B cell (primary cell): ENCODE measurements around the gene INSC. TPM values are rescaled to one million over a fixed set of nuclear protein-coding genes. Genes with fewer than 3 reads are reported as not detected.
A peak's percentile ranks its signal among the peaks of the same experiment; 100 is the strongest.

ENCODE experiments used
- ATAC-seq: fragments of 200-7000 bp; cut with Tn5 transposase; one replicate; pipeline ENCODE4 v1.10.0; 2021; ENCODE audit warnings: low read depth, mild to moderate bottlenecking, moderate number of reproducible peaks, moderate library complexity
- CTCF ChIA-PET: fragments of 350-600 bp; sonication (Branson Sonifier 250); formaldehyde crosslinking; loops from one replicate; lab custom pipeline; 2021; ENCODE audit warnings: antibody characterized with exemption, inconsistent platforms; lab: Charles Lee
- POLR2A ChIA-PET: fragments of 350-600 bp; sonication (Branson Sonifier 250); formaldehyde crosslinking; loops from one replicate; lab custom pipeline; 2021; ENCODE audit warnings: antibody characterized with exemption; lab: Charles Lee
- DNase-seq: peaks from one replicate; pipeline ENCODE4 v3.0.0; 2013
- H2AFZ ChIP-seq: 2 replicates; pipeline ENCODE4 v1.6.1; 2012; ENCODE audit warnings: mild to moderate bottlenecking, low read depth, low read length; ENCODE audit not compliant: insufficient read depth, poor library complexity, severe bottlenecking
- H3K27ac ChIP-seq, 2 donors: 1 replicate in 1 of 2; 2 replicates in 1 of 2; pipeline ENCODE4 v1.5.1; 2012 to 2013; ENCODE audit warnings: low read length in 2 of 2, mild to moderate bottlenecking in 2 of 2, moderate library complexity in 1 of 2
- H3K27me3 ChIP-seq, 4 experiments: fragments of 200-600 bp in 1 of 4; sonication (generic) in 1 of 4; replicated peaks in 1 of 4; 1 replicate in 2 of 4; 2 replicates in 2 of 4; pipeline versions ENCODE4 v1.6.1 to v1.7.0; 2013 to 2016; ENCODE audit warnings: low read length in 3 of 4, mild to moderate bottlenecking in 2 of 4, mixed read lengths in 1 of 4, moderate library complexity in 1 of 4; ENCODE audit not compliant: insufficient read depth in 4 of 4, control insufficient read depth in 3 of 4; ENCODE audit errors: control extremely low read depth in 1 of 4
- H3K36me3 ChIP-seq, 2 experiments: replicated peaks in 1 of 2; 1 replicate in 1 of 2; 2 replicates in 1 of 2; pipeline versions ENCODE4 v1.6.1 to v1.7.1; 2013; ENCODE audit warnings: low read length in 1 of 2; ENCODE audit not compliant: insufficient read depth in 2 of 2, control insufficient read depth in 1 of 2; ENCODE audit errors: control extremely low read depth in 1 of 2, extremely low read depth in 1 of 2
- H3K4me1 ChIP-seq, 2 donors: fragments of 200-600 bp in 1 of 2; sonication (generic) in 1 of 2; 1 replicate in 1 of 2; 2 replicates in 1 of 2; pipeline versions ENCODE4 v1.5.1 to v1.6.1; 2013 to 2017; ENCODE audit warnings: low read length in 2 of 2; ENCODE audit not compliant: control insufficient read depth in 2 of 2, insufficient read depth in 2 of 2
- H3K4me2 ChIP-seq: replicated peaks from 2 replicates; pipeline ENCODE3; 2012; ENCODE audit warnings: mild to moderate bottlenecking, low read depth, low read length; ENCODE audit not compliant: poor library complexity, severe bottlenecking
- H3K4me3 ChIP-seq, 5 experiments: fragments of 200-600 bp in 1 of 5; sonication (generic) in 1 of 5; 1 replicate in 3 of 5; 2 replicates in 2 of 5; pipeline versions ENCODE4 v1.5.1 to v1.7.0; 2011 to 2016; ENCODE audit warnings: low read length in 4 of 5, mild to moderate bottlenecking in 4 of 5, low read depth in 2 of 5, control low read depth in 1 of 5, moderate library complexity in 1 of 5; ENCODE audit not compliant: insufficient read depth in 1 of 5; ENCODE audit errors: control extremely low read depth in 1 of 5, extremely low read depth in 1 of 5
- H3K79me2 ChIP-seq: fragments of 200-600 bp; sonication (generic); one replicate; pipeline ENCODE4 v1.6.0; 2016; ENCODE audit warnings: low read length; ENCODE audit not compliant: control insufficient read depth, insufficient read depth
- H3K9ac ChIP-seq: fragments of 200-600 bp; sonication (generic); 2 replicates; pipeline ENCODE4 v1.6.1; 2017; ENCODE audit warnings: mild to moderate bottlenecking, low read length, moderate library complexity
- H3K9me3 ChIP-seq, 3 donors: one replicate each; pipeline versions ENCODE4 v1.6.1 to v1.7.1; 2013; ENCODE audit warnings: low read length in 2 of 3; ENCODE audit not compliant: control insufficient read depth in 2 of 3, insufficient read depth in 1 of 3; ENCODE audit errors: control extremely low read depth in 1 of 3
- H4K20me1 ChIP-seq: 2 replicates; pipeline ENCODE4 v1.6.0; 2012; ENCODE audit warnings: mild to moderate bottlenecking, low read length; ENCODE audit not compliant: insufficient read depth, control insufficient read depth, poor library complexity, severe bottlenecking
- H3K27ac Mint-ChIP-seq: one replicate; pipeline ENCODE4 v1.8.0; 2021; ENCODE audit warnings: mixed read lengths
- H3K27me3 Mint-ChIP-seq: one replicate; pipeline ENCODE4 v1.8.0; 2021; ENCODE audit warnings: mixed read lengths
- H3K4me1 Mint-ChIP-seq: one replicate; pipeline ENCODE4 v1.8.0; 2021; ENCODE audit warnings: mixed read lengths
- H3K4me3 Mint-ChIP-seq: one replicate; pipeline ENCODE4 v1.8.0; 2021; ENCODE audit warnings: mixed read lengths
- H3K9me3 Mint-ChIP-seq: one replicate; pipeline ENCODE4 v1.8.0; 2022; ENCODE audit warnings: mixed read lengths; ENCODE audit not compliant: insufficient read depth
- EZH2 ChIP-seq: IDR thresholded peaks from 2 replicates; pipeline ENCODE4 v1.6.1; 2012; ENCODE audit warnings: borderline replicate concordance, low read depth, mild to moderate bottlenecking, moderate library complexity, low read length; ENCODE audit not compliant: insufficient read depth, poor library complexity, severe bottlenecking
- WGBS: methylation state at CpG from one replicate; pipeline ENCODE4 v1.1.5; 2013; ENCODE audit warnings: missing lambda C conversion rate; ENCODE audit not compliant: insufficient coverage; 5-methylcytosine and 5-hydroxymethylcytosine counted together
- intact Hi-C: fragments of 100-400 bp; cut with micrococcal nuclease; formaldehyde crosslinking; loops from one replicate; pipeline ENCODE4 v1.10.0; 2022
- polyA plus RNA-seq: library from polyadenylated mRNA; depleted of rRNA; stranded (reverse); fragments of >200 nt; gene quantifications from 2 replicates; pipeline ENCODE4 v1.2.3, GENCODE V29; 2012
- total RNA-seq, 2 donors: library from RNA; stranded (reverse); fragments of 120-200 nt in 1 of 2; gene quantifications; 1 replicate in 1 of 2; 2 replicates in 1 of 2; pipeline versions ENCODE4 v1.2.3 to v1.2.4, GENCODE V29; 2013 to 2022
- TF ChIP-seq, protein P1 (sequence below): fragments of 200-600 bp; IDR thresholded peaks from one replicate; pipeline ENCODE4 v1.8.0; 2022; ENCODE audit warnings: antibody characterized with exemption, mild to moderate bottlenecking

Gene INSC
- total and polyA plus RNA-seq, 2 donors (not counting 1 experiment from before 2014, with no cell fraction given): 0.10 TPM; not detected in 1

DNA sequence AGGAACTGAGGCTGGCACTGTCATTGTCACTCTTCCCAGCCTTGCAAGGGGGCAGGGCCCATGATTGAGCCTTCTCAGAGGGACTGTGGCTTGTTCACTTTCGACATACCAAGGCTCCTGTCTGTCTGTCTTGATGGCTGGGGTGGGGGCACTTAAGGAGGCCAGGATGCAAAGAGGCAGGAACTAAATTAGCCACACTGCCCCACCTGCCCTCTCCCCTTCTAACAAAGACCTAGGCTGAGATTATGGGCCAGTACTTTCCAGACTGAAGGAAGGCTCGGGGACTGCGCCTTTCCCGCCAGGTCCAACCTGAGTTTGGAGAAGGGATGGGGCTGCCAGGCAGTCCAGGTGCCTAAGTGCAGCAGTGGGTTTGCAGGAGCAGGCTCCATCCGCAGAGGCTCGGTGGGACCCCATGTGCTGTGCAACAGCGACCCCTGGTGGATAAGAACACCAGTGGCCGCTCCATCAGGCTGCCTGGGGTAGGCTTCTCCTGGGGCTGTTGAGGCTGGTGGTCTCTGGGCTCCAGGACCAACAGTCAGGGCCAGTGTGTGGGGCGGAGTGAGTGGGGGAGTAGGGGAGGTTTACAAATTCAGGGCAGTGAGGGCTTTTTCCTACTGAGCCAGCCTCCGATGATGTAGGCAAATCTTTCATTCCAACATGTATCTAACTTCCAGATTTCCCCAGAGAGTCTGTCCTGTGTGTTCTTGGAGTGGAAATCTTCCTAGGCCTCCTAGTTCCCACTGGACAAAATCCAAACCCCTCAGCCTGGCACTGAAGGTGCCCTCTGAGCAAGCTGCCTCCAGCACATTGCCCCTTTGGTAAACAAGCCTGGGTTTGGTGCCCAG lies 93.9 kb downstream of the INSC start:
- ChIA-PET POLR2A (no interaction called here), CTCF (interaction anchor here (0.7 to 16.5 kb wide), 15 partner anchors 11 to 419 kb away, joined by 3 to 290 read pairs (median 5); partner anchors contain the start of gene INSC)
- no peaks in the 10 kb centered on the region for H3K4me1 Mint-ChIP-seq

More for the DNA sequence above, 93.9 kb downstream of the INSC start:
- Mint-ChIP-seq H3K27me3 (peaks cover 19% of the 10 kb centered on the region), H3K9me3 (no peaks in the 10 kb centered on the region), H3K27ac (no peak overlapping the region), H3K4me3 (no peak overlapping the region)
- DNase-seq: peak; percentile 81
- intact Hi-C loops: loop anchor here (1.0 to 2.0 kb wide), 4 partner anchors 107 to 672 kb away; no protein-coding TSS in a partner anchor
- WGBS: 5% methylated on average over 7 of the region's 10 CpGs
- Histone ChIP-seq H4K20me1 (no peaks in the 10 kb centered on the region), H3K79me2 (no peaks in the 10 kb centered on the region), H3K4me1 (no peaks in the 10 kb centered on the region), H3K27ac (no peak overlapping the region), H3K9me3 (no peaks in the 10 kb centered on the region), H3K27me3 (peaks cover 0 to 17% (median 0%) of the 10 kb centered on the region in 4 experiments), H3K36me3 (no peaks in the 10 kb centered on the region), H3K4me3 (no peak overlapping the region), H2AFZ (no peak overlapping the region), H3K4me2 (no peak overlapping the region), H3K9ac (no peak overlapping the region)
- no peak for TF ChIP-seq EZH2
- TF ChIP-seq, protein P1, sequence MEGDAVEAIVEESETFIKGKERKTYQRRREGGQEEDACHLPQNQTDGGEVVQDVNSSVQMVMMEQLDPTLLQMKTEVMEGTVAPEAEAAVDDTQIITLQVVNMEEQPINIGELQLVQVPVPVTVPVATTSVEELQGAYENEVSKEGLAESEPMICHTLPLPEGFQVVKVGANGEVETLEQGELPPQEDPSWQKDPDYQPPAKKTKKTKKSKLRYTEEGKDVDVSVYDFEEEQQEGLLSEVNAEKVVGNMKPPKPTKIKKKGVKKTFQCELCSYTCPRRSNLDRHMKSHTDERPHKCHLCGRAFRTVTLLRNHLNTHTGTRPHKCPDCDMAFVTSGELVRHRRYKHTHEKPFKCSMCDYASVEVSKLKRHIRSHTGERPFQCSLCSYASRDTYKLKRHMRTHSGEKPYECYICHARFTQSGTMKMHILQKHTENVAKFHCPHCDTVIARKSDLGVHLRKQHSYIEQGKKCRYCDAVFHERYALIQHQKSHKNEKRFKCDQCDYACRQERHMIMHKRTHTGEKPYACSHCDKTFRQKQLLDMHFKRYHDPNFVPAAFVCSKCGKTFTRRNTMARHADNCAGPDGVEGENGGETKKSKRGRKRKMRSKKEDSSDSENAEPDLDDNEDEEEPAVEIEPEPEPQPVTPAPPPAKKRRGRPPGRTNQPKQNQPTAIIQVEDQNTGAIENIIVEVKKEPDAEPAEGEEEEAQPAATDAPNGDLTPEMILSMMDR: peak; percentile 89
- peak; percentile 92 for ATAC-seq
